ENCODE results near the gene CTNND2.

The CTNND2 gene

GRCh38 chr5:11704916-11705315, 199.3 kb downstream of the CTNND2 start:
- no peak for TF ChIP-seq CTCF (conservative IDR thresholded peaks at IDR 0.05; ENCODE audit: low read depth, low read length)
- H3K4me3 ChIP-seq (ENCODE audit: low read length), result no peak overlapping the region
- no peak for DNase-seq (ENCODE audit: low read depth)

- no peak for DNase-seq (ENCODE audit: low read depth)
- TF ChIP-seq CTCF (conservative IDR thresholded peaks at IDR 0.05; ENCODE audit: low read depth, low read length), result no peak
- no peak overlapping the region for H3K4me3 ChIP-seq (ENCODE audit: low read length)
Observed at GRCh38 chr5:11700391-11700790, 203.9 kb downstream of the CTNND2 start.

GRCh38 chr5:11692636-11693035, 211.6 kb downstream of the CTNND2 start:
- no peak for DNase-seq (ENCODE audit: low read depth)
- TF ChIP-seq CTCF (conservative IDR thresholded peaks at IDR 0.05; ENCODE audit: low read depth, low read length), result no peak
- no peak overlapping the region for H3K4me3 ChIP-seq (ENCODE audit: low read length)

- no peak for TF ChIP-seq CTCF (conservative IDR thresholded peaks at IDR 0.05; ENCODE audit: low read depth, low read length)
- no peak for DNase-seq (ENCODE audit: low read depth)
- H3K4me3 ChIP-seq (ENCODE audit: low read length), result no peak overlapping the region
Observed at GRCh38 chr5:11687498-11687897, 216.7 kb downstream of the CTNND2 start.

- DNase-seq (ENCODE audit: low read depth), result no peak
- no peak overlapping the region for H3K4me3 ChIP-seq (ENCODE audit: low read length)
- TF ChIP-seq CTCF (conservative IDR thresholded peaks at IDR 0.05; ENCODE audit: low read depth, low read length), result no peak
Observed at GRCh38 chr5:11684607-11685006, 219.6 kb downstream of the CTNND2 start.

- TF ChIP-seq CTCF (conservative IDR thresholded peaks at IDR 0.05; ENCODE audit: low read depth, low read length), result no peak
- no peak overlapping the region for H3K4me3 ChIP-seq (ENCODE audit: low read length)
- peak; percentile 0 for DNase-seq (ENCODE audit: low read depth)
Observed at GRCh38 chr5:11683666-11684065, 220.6 kb downstream of the CTNND2 start.

- no peak for TF ChIP-seq CTCF (conservative IDR thresholded peaks at IDR 0.05; ENCODE audit: low read depth, low read length)
- no peak for DNase-seq (ENCODE audit: low read depth)
- no peak overlapping the region for H3K4me3 ChIP-seq (ENCODE audit: low read length)
Observed at GRCh38 chr5:11681796-11682195, 222.4 kb downstream of the CTNND2 start.

All from retinal pigment epithelial cell (primary cell).